Body of pancreas (tissue), 4 donors: Measurements from ENCODE around the gene IL11RA.

Experiments used
- CTCF ChIP-seq, 7 experiments: fragments of 450-650 bp in 4 of 7; fragments of 200-600 bp in 3 of 7; sonication (generic) in 3 of 7; IDR thresholded peaks; one replicate each; pipeline ENCODE4 v1.5.1; 2016 to 2019; ENCODE audit warnings: antibody characterized with exemption in 7 of 7
- POLR2A ChIP-seq, 3 donors: fragments of 450-650 bp; IDR thresholded peaks; one replicate each; pipeline ENCODE4 v1.6.1; 2016; ENCODE audit warnings: antibody characterized with exemption in 3 of 3, mild to moderate bottlenecking in 2 of 3

- TF ChIP-seq CTCF (IDR thresholded peaks at IDR 0.05) (no peak), POLR2A (IDR thresholded peaks at IDR 0.05) (no peak)
Observed at GRCh38 chr9:34630402-34631154, 21.4 kb upstream of the IL11RA start.
